ENCODE results near the gene ASXL2.
"Not testable (repeated sequence)": the region's sequence is repeated elsewhere in the genome, so short reads cannot be mapped to it uniquely, and the experiment has no call there.

The ASXL2 gene

DNA sequence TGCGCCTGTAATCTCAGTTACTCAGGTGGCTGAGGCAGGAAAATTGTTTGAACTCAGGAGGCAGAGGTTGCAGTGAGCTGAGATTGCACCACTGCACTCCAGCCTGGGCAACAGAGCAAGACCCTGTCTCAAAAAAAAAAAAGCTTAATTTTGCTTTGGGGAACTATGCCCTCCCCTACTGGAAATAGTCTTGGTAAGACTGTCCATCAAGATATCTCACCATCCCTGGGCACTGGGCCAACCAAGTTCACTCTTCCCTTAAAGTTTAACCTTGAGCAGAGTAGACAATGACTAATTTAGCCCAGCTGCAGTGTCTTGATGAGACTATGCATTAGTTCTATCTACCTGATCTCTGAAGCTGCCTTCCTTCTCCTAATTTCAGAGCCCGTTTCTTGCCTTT, 44.7 kb downstream of the ASXL2 start:
- no peak for DNase-seq (ENCODE audit: low read depth in 2 of 2)

DNA sequence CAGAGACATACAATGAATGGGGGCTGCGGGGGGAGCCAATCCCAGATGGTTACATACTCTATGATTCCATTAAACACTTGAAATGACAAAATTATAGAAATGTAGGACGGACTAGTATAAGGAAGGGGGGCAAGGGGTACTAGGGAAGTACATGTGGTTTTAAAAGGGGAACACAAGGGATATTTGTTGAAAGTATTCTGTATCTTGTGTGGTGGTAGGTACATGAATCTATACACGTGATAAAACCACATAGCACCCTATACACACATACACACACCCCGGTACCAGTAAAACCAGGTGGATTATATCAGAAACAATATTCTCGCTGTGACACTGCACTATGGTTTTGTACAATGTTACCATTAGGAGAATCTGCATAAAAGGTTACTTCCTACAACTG, 45.4 kb downstream of the ASXL2 start:
- no peak for DNase-seq (ENCODE audit: low read depth in 2 of 2)

DNA sequence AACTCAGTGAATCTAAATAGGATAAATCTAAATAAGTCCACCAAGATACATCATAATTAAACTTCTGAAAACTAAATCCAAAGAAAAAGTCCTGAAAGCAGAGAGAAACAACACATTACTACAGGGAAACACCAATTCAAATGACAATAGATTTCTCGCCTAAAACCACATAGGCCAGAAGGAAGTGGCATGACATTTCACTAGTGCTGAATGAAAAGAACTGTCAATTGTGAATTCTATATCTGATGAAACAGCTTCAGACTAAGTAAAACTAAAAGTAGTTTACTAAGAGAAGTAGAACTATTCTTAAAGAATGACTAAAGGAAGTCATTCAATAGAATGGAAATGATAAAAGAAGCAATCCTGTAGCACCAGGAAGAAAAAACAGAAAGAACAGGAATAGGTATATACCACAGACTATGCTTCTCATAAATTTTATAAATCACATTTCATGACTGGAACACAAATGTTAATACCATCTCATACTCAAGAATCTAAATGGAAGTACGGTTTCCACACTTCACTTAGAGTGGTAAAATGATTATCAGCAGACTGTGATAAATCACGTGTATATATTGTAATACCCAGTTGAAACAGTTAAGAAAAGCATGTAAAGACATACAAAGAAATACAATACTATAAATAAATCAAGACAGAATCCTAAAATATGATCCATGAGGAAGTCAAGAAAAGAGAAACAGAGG, 46.4 kb downstream of the ASXL2 start:
- no peak for DNase-seq (ENCODE audit: low read depth in 2 of 2)

- no peak for DNase-seq (ENCODE audit: low read depth in 2 of 2)
Observed at GRCh38 chr2:25829828-25830227, 48.5 kb downstream of the ASXL2 start.

- DNase-seq (ENCODE audit: low read depth in 2 of 2), result no peak
Observed at GRCh38 chr2:25829377-25829704, 48.9 kb downstream of the ASXL2 start.

DNA sequence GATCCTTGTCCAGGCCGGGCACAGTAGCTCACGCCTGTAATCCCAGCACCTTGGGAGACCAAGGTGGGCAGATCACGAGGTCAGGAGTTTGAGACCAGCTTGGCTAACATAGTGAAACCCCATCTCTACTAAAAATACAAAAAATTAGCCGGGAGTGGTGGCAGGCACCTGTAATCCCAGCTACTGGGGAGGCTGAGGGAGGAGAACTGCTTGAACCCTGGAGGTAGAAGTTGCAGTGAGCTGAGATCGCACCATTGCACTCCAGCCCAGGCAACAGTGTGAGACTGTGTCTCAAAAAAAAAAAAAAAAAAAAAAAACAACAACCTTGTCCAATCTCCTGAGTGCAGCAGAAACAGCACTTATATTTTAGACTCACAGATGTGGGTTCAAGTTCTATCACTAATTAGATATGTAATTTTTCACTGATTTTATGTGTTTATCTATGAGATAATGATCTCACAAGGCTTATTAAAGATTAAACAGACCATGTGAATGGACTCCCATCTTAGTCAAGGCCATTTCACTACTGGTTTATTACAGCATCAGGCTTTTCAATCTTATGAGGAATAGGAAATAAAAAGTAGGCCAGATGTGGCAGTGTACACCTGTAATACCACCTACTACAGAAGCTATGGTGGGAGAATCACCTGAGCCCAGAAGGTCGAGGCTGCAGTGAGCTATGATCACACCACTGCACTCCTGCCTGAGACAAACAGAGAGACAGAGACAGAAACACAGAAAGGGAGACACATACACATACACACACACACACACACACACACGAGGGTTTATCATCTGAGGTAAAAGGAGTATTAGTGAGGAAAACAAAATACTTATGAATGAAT, 49.5 kb downstream of the ASXL2 start:
- not testable (repeated sequence) for DNase-seq (ENCODE audit: low read depth in 2 of 2)

DNA sequence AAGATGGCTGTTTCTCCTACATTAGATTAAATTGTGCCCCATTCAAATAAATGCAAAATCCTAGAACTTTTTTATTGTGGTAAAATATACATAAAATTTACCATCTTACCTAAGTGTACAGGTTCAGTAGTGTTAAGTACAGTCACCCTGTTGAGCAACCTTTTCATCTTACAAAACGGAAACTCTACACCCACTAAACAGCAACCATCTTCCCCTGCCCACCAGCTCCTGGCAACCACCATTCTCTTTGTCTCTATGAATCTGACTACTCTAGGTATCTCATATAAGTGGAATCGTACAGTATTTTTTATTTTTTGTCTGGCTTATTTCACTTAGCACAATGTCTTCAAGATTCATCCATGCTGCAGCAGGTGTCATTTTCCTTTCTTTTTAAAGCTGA, 53.0 kb downstream of the ASXL2 start:
- peak in 1 of 2 donors; percentile 37 for DNase-seq (ENCODE audit: low read depth in 2 of 2)

DNA sequence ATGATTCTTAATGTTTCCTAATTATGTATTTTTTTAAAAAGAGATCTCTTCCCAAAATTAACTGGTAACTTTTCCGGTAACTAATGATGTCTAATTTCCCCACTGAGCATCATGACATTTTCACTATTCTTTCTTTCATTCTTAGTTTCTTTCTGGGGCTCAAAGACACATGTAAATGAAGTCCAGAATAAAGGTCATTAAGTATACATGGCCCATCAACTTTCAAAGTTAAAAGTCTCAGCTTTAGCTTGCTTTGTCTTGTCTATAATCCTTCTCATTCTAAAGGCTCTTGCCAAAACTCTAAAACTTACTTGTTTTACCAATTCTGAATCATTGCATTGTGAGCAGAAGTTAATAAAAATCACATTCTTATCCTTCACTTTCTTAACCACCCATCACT, 53.6 kb downstream of the ASXL2 start:
- DNase-seq (ENCODE audit: low read depth in 2 of 2), result no peak

DNA sequence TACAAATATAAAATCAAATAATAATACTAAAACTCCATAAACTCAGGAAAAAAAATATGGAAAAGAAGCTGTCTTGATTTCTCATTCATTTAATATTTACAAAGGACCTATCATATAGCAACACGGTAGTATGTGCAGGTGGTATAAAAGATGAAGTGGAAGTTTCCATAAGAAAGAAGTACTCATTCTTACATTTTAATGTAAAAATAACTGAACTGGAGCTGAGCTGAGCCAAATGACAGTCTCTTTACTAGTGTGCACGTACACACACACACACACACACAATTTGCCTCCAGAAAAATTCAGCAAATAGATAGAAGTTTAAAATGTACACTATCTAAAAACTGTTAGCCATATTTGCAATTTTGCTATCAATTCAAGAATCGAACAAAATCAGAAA, 54.1 kb downstream of the ASXL2 start:
- no peak for DNase-seq (ENCODE audit: low read depth in 2 of 2)

DNA sequence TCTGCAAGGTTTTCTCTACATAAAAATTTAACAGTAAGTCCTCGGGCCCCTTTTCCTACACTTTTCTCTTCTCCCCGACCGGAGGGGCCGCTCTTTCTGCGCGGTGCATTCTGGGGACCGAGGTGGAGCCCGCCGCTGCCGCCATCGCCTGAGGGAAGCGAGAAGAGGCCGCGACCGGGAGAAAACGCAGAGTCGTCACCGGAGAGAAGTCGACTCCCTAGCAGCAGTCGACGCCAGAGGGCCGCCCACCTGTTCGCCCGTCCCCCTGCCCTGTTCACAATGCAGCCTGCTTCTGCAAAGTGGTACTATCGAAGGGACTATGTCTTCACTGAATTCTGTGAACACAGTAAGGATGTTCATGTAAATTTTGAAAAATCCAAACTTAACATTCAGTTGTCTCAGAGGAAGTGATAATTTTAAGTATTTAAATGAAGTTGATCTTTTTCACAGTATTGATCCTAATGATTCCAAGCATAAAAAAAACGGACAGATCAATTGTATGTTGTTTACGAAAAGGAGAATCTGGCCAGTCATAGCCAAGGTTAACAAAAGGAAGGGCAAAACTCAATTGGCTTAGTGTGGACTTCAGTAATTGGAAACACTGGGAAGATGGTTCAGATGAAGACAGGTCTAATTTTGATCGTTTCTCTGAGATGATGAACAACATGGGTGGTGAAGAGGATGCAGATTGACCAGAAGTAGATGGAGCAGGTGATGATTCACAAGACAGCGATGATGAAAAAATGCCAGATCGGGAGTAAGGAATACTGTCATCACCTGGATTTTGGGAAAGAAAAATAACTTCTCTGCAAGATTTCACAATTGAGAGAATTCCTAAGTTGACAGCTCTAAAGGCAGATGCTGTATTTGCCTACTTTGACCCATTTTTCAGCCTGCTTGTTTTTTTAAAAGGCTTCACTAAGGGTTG, 55.8 kb downstream of the ASXL2 start:
- DNase-seq (ENCODE audit: low read depth in 2 of 2), result peak; percentile 26 to 33

- DNase-seq (ENCODE audit: low read depth in 2 of 2), result no peak
Observed at GRCh38 chr2:25821225-25822056, 56.8 kb downstream of the ASXL2 start.

DNA sequence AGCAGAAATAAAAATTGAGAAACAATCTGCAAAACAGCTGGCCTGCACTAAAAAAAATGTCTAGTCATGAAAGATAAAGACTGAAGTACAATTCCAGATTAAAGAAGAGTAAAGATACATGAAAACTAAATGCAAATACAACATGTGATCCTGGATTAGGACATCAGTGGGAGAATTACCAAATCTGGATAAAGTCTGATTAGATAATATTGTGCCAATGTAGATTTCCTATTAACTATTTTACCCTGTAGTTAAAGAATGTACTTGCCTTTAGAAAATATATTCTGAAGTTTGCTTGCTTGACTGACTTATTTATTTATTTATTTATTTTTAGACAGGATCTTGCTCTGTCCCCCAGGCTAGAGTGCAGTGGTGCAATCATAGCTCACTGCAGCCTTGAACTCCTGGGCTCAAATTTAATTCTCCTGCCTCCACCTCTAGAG, 58.7 kb downstream of the ASXL2 start:
- no peak for DNase-seq (ENCODE audit: low read depth in 2 of 2)

- DNase-seq (ENCODE audit: low read depth in 2 of 2), result no peak
Observed at GRCh38 chr2:25817630-25818029, 60.7 kb downstream of the ASXL2 start.

DNA sequence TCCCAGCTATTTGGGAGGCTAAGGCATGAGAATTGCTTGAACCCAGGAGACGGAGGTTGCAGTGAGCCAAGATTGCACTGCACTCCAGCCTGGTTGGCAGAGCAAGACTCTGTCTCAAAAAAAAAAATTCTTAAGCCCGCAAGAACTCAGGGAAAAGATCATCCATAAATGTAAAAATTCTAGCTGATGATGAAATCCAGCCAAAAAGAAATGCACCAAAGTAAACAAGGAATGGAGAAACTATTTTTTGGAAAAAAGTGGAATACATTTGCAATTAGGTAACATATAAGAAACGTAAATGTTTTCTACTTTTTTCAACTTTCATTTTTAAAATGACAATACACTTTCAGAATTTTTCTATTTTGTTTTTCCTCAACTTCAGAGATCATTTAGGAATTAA, 61.3 kb downstream of the ASXL2 start:
- DNase-seq (ENCODE audit: low read depth in 2 of 2), result no peak

DNA sequence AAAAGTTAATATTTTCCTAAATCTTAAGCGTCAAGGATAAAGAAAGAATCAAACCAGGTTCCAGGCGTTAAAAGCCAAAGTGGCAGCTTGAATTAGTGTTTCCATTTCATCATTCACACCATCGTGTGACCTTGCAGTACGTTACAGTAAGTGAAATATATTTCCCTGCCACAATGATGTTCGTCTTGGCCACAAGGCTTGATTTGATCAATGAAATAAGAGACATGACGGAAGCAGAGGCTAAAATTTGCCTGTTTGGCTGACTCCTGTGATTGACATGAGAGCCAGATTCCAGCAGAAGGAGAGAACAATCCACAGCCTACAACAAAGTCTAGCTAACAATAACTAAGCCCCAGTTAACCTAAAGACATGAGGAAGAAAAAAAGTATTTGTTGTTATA, 62.0 kb downstream of the ASXL2 start:
- no peak for DNase-seq (ENCODE audit: low read depth in 2 of 2)

GRCh38 chr2:25814681-25815080, 63.6 kb downstream of the ASXL2 start:
- DNase-seq (ENCODE audit: low read depth in 2 of 2), result no peak

GRCh38 chr2:25810428-25810827, 67.9 kb downstream of the ASXL2 start:
- DNase-seq (ENCODE audit: low read depth in 2 of 2), result no peak

DNA sequence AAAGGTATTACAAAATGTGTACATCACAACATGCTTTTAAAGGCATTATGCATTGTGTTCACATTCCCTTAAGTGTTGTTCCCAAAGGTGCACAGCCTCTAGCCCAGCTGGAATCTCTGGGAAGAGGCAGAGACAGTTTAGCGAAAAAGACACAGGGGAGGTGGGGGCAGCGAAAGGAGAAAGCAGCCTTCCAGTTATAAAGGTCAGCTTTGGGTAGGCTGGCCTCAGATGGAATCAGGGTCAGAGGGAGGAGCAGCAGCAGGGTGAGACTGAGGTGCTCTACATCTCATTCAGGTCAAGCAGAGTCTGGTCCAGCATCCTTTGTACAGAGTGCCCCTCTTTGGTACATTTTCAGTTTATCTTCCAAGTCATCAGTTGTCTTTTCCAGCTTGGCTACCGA, 68.6 kb downstream of the ASXL2 start:
- no peak for DNase-seq (ENCODE audit: low read depth in 2 of 2)

DNA sequence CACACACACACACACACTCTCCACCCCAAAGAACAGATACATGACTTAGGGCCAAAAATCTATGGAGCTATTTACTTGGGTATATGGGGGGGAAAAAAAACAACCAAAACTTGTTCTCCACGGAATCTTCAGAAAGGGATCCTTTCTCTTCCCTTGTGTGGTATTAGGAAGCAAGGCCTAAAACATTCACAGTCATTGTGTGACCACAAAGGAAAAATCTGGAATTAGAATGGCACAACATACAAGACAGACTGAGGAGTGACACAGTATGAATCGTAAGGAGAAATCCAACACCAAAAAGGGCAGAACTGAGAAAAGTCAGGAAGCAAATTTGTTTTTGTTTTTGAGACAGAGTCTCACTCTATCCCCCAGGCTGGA, 70.3 kb downstream of the ASXL2 start:
- no peak for DNase-seq (ENCODE audit: low read depth in 2 of 2)

GRCh38 chr2:25806941-25807340, 71.3 kb downstream of the ASXL2 start:
- DNase-seq (ENCODE audit: low read depth in 2 of 2), result no peak

GRCh38 chr2:25805987-25806386, 72.3 kb downstream of the ASXL2 start:
- no peak for DNase-seq (ENCODE audit: low read depth in 2 of 2)
